ENCODE data around the gene CHID1. TPM values are rescaled to one million over a fixed set of nuclear protein-coding genes. Genes with fewer than 3 reads are reported as not detected.

Gene CHID1
- total RNA-seq, 4 donors from 2014 or later, result 75.0 to 144 (median 93.8) TPM

DNA sequence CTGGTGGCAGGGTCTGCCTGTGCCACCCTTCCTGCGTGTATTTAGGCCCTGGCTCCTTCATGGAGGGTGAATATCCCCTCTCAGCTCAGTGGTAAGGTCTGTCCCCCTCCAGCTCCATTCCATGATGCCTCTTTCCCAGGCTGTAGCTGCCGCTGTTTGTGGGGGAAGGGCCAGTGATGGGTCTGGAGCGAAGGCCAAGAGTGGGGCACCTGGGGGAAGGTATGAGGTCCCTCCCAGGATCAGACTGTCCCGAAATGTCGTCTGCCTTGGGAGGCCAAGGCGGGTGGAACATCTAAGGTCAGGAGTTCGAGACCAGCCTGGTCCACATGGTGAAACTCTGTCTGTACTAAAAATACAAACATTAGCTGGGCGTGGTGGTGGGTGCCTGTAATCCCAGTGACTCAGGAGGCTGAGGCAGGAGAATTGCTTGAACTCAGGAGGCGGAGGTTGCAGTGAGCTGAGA is 76.7 kb downstream of the CHID1 start:
- H3K27ac ChIP-seq, result peak overlapping the region; percentile 50 to 79 (median 74)

DNA sequence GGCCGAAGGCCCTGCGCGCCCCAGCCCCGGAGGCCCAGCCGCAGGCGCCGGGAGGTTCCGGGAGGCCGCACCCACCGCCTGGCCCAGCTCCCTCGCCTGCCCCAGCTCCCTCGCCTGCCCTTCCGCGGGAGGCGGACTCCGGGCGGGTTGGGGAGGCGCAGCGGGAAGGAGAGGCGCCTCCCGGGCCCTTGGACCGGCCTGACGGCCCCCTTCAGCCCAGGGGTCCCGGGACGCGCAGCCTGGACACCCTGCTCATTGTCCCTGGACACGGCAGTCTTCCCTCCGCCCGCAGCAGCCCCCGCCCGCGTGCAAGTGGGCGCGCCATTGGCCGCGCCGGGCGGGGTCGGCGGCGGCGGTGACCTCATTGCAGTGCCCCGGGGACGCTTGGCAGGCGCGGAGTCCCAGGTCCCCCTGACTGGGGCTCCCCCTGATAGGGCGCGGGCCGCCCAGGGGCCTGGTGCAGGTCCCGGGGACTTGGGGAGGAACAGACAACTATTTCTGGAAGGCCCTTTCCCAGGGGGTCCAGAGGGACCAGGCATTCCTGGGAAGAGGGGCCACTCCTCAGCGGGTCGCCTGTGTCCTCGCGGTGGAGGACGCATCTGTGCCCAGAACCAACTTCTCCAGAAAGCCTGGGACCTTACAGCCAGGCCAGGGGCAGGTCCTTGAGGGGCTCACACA is 77.4 kb downstream of the CHID1 start:
- H3K9me3 ChIP-seq, result no peaks in the 10 kb centered on the region
- no peaks in the 10 kb centered on the region for H3K27me3 ChIP-seq
- H3K27ac ChIP-seq, result peak overlapping the region; percentile 50 to 79 (median 74)
- peaks cover 16 to 21% of the 10 kb centered on the region in 2 donors for H3K36me3 ChIP-seq
- H3K4me1 ChIP-seq, result peaks cover 52 to 58% of the 10 kb centered on the region in 2 donors
- peak; percentile 59 to 60 for DNase-seq
- peak; percentile 25 to 51 for TF ChIP-seq POLR2A (IDR thresholded peaks at IDR 0.05)
- TF ChIP-seq, protein P1, sequence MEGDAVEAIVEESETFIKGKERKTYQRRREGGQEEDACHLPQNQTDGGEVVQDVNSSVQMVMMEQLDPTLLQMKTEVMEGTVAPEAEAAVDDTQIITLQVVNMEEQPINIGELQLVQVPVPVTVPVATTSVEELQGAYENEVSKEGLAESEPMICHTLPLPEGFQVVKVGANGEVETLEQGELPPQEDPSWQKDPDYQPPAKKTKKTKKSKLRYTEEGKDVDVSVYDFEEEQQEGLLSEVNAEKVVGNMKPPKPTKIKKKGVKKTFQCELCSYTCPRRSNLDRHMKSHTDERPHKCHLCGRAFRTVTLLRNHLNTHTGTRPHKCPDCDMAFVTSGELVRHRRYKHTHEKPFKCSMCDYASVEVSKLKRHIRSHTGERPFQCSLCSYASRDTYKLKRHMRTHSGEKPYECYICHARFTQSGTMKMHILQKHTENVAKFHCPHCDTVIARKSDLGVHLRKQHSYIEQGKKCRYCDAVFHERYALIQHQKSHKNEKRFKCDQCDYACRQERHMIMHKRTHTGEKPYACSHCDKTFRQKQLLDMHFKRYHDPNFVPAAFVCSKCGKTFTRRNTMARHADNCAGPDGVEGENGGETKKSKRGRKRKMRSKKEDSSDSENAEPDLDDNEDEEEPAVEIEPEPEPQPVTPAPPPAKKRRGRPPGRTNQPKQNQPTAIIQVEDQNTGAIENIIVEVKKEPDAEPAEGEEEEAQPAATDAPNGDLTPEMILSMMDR (IDR thresholded peaks at IDR 0.05), result peak in 1 of 6 experiments; percentile 4
- intact Hi-C loops (cut with DNase I), result no loop called here
- WGBS, 2 donors, result 0 to 2% methylated on average over 11 to 25 of the region's 55 CpGs
- H3K4me3 ChIP-seq (replicated peaks in 1 of 3), result peak overlapping the region; percentile 60 to 77 (median 67)

More for the DNA sequence above, 76.7 kb downstream of the CHID1 start:
- WGBS, 2 donors, result 54 to 72% methylated on average over 8 to 9 of the region's 9 CpGs
- Histone ChIP-seq H3K4me3 (replicated peaks in 1 of 3) (peak overlapping the region in 2 of 3 donors; percentile 67 to 77), H3K9me3 (no peaks in the 10 kb centered on the region), H3K36me3 (peaks cover 23 to 27% of the 10 kb centered on the region in 2 donors), H3K27me3 (no peaks in the 10 kb centered on the region), H3K4me1 (peaks cover 47 to 53% of the 10 kb centered on the region in 2 donors)
- no peak for DNase-seq
- TF ChIP-seq POLR2A (IDR thresholded peaks at IDR 0.05), result no peak
- TF ChIP-seq, protein P1 (IDR thresholded peaks at IDR 0.05), result no peak
- intact Hi-C loops (cut with DNase I), result no loop called here

DNA sequence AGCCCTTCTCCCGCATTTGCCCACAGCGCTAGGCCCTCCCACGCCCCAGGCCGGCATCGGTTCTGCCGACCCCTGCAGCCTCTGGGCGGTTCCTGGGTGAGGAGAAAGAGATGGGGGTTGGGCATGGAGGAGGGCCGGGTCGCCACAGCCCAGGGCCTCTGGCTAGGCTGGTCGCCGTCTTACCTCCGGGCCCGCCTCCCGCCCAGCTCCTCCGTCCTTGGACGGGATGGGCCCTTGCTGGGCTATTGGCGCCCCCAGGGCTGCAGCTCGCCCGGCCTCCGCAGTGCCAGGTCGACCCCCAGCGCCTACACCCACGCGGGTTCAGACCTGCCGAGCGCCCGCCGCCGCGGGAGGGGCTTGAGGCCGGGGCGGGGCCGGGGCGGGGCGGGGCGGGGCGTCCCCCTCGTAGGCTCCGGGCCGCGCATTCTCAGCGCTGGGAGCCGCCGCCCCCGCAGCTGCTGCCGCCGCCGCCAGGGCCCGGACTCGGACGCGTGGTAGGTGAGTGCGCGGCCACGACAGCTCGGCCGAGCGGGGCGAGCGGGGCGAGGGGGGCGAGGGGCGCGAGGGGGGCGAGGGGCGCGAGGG is 78.0 kb downstream of the CHID1 start, which contains the start of gene CD151:
Gene CD151, plus strand, starts transcription at position 424 of the 585 bp plus-strand sequence. CDS start 3,118 bp downstream, outside the sequence.
- peaks cover 56 to 65% of the 10 kb centered on the region in 2 donors for H3K4me1 ChIP-seq

DNA sequence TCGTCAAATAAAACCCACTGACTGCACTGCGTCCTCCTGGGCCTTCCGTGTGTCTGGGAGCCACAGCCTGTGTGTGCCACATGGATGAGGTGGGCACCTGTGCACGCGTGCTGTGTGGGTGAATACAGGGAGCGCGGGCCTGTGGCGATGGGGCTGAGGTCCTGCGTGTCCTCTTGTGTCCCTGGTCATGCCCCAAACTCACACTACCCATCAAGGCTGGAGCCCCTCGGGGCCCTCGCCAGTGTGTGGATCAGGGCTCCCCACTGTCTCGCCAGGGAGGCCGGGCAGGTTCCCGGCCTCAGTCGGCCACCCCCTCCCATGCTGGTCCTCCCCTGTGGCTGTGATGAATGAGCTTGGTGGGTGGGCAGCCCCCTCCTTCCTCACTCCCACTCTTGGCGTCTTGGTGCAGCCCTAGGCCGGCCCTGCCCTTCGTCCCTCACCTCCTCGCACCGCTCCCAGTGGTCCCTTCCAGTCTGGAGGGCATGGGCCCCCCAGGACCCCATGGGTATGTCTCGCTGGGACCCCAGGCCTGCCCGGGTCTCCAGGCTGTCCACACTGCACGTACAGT is 78.6 kb downstream of the CHID1 start:
- intact Hi-C loops (cut with DNase I), result no loop called here
- peak overlapping the region in 1 of 3 donors; percentile 56 for H3K27ac ChIP-seq
- peaks cover 60 to 70% of the 10 kb centered on the region in 2 donors for H3K4me1 ChIP-seq
- H3K4me3 ChIP-seq (replicated peaks in 1 of 3), result peak overlapping the region in 1 of 3 donors; percentile 67
- H3K9me3 ChIP-seq, result no peaks in the 10 kb centered on the region
- TF ChIP-seq POLR2A (IDR thresholded peaks at IDR 0.05), result no peak
- TF ChIP-seq, protein P1 (IDR thresholded peaks at IDR 0.05), result no peak
- H3K36me3 ChIP-seq, result peaks cover 10 to 11% of the 10 kb centered on the region in 2 donors
- no peaks in the 10 kb centered on the region for H3K27me3 ChIP-seq
- DNase-seq, result no peak
- WGBS, 2 donors, result 73 to 79% methylated on average over 8 to 23 of the region's 23 CpGs

More for the DNA sequence above, 78.0 kb downstream of the CHID1 start, which contains the start of gene CD151:
- Histone ChIP-seq H3K4me3 (replicated peaks in 1 of 3) (peak within 1 kb of the TSS; percentile 60 to 77 (median 67)), H3K36me3 (peaks cover 15 to 16% of the 10 kb centered on the region in 2 donors), H3K27ac (peak within 1 kb of the TSS; percentile 50 to 79 (median 74)), H3K27me3 (no peaks in the 10 kb centered on the region), H3K9me3 (no peaks in the 10 kb centered on the region)
- TF ChIP-seq, protein P1 (IDR thresholded peaks at IDR 0.05), result peak in 1 of 6 experiments; percentile 22
- no peak for TF ChIP-seq POLR2A (IDR thresholded peaks at IDR 0.05)
- DNase-seq, result peak; percentile 53 to 71
- intact Hi-C loops (cut with DNase I), result no loop called here
- WGBS, 2 donors, result 9% methylated on average over 16 of the region's 67 CpGs; no CpG with 5 or more reads in 1 of the 2 donors
